GM23248 (cell line): ENCODE measurements around the gene DDA1. TPM values are rescaled to one million over a fixed set of nuclear protein-coding genes. Genes with fewer than 3 reads are reported as not detected.

Experiments
- DNase-seq: peaks from one replicate; pipeline ENCODE4 v3.0.0-alpha.2; 2015
- H2AFZ ChIP-seq: fragments of 200-600 bp; sonication (generic); 2 replicates; pipeline ENCODE4 v1.6.1; 2016; ENCODE audit warnings: antibody characterized with exemption
- H3F3A ChIP-seq: fragments of 200-600 bp; sonication (generic); 2 replicates; pipeline ENCODE4 v1.6.1; 2016; ENCODE audit warnings: mild to moderate bottlenecking, antibody characterized with exemption, mixed run types; ENCODE audit not compliant: insufficient read depth
- H3K27ac ChIP-seq: fragments of 200-600 bp; sonication (generic); 2 replicates; pipeline ENCODE4 v1.5.1; 2016; ENCODE audit warnings: mild to moderate bottlenecking
- H3K27me3 ChIP-seq: fragments of 200-600 bp; sonication (generic); replicated peaks from 2 replicates; pipeline ENCODE4 v1.6.1; 2016; ENCODE audit warnings: mild to moderate bottlenecking; ENCODE audit not compliant: insufficient read depth
- H3K36me3 ChIP-seq: fragments of 200-600 bp; sonication (generic); 2 replicates; pipeline ENCODE4 v1.6.1; 2016; ENCODE audit warnings: low read depth, mild to moderate bottlenecking
- H3K4me1 ChIP-seq: fragments of 200-600 bp; sonication (generic); 2 replicates; pipeline ENCODE4 v1.6.1; 2016; ENCODE audit warnings: mild to moderate bottlenecking; ENCODE audit not compliant: insufficient read depth
- H3K4me2 ChIP-seq: fragments of 200-600 bp; sonication (generic); one replicate; pipeline ENCODE4 v1.6.1; 2016; ENCODE audit warnings: mild to moderate bottlenecking; ENCODE audit not compliant: unreplicated experiment
- H3K4me3 ChIP-seq: fragments of 200-600 bp; sonication (generic); 2 replicates; pipeline ENCODE4 v1.5.1; 2016; ENCODE audit warnings: mild to moderate bottlenecking
- H3K79me2 ChIP-seq: fragments of 200-600 bp; sonication (generic); 2 replicates; pipeline ENCODE4 v1.6.1; 2016; ENCODE audit warnings: mild to moderate bottlenecking; ENCODE audit not compliant: insufficient read depth
- H3K9ac ChIP-seq: fragments of 200-600 bp; sonication (generic); 2 replicates; pipeline ENCODE4 v1.6.1; 2016; ENCODE audit warnings: mild to moderate bottlenecking
- H3K9me2 ChIP-seq: fragments of 200-600 bp; sonication (generic); 2 replicates; pipeline ENCODE4 v1.6.1; 2016; ENCODE audit warnings: mixed run types, mild to moderate bottlenecking, moderate library complexity; ENCODE audit not compliant: insufficient read depth
- H3K9me3 ChIP-seq: fragments of 200-600 bp; sonication (generic); one replicate; pipeline ENCODE4 v1.6.1; 2017; ENCODE audit warnings: low read depth
- H4K20me1 ChIP-seq: fragments of 200-600 bp; sonication (generic); 2 replicates; pipeline ENCODE4 v1.6.0; 2016; ENCODE audit not compliant: insufficient read depth
- EZH2 ChIP-seq: fragments of 200-600 bp; sonication (generic); IDR thresholded peaks from 2 replicates; pipeline ENCODE4 v1.6.1; 2018; ENCODE audit warnings: antibody characterized with exemption, mild to moderate bottlenecking; ENCODE audit not compliant: insufficient read depth, poor library complexity, severe bottlenecking
- EZH2phosphoT487 ChIP-seq: fragments of 200-600 bp; sonication (generic); IDR thresholded peaks from 2 replicates; pipeline ENCODE4 v1.6.1; 2018; ENCODE audit warnings: antibody characterized with exemption, moderate library complexity, mild to moderate bottlenecking, low read depth; ENCODE audit not compliant: insufficient read depth
- WGBS, 2 experiments: methylation state at CpG; one replicate each; pipeline ENCODE4 v1.1.6; 2015 to 2017; ENCODE audit warnings: low lambda C conversion rate in 2 of 2, low coverage in 1 of 2; ENCODE audit errors: missing lambda C conversion rate in 2 of 2; 5-methylcytosine and 5-hydroxymethylcytosine counted together
- in situ Hi-C: fragments of 300-500 bp; cut with MboI; formaldehyde crosslinking; loops from 2 replicates; pipeline ENCODE4 v1.15.0; 2020
- polyA plus RNA-seq: library from polyadenylated mRNA; unstranded; fragments of >200 nt; fragmentation: Nextera tagmentation; extraction: Ambion mirVana; gene quantifications from 2 replicates; pipeline ENCODE4 v1.2.1, GENCODE V29; 2016
- total RNA-seq: library from RNA; depleted of rRNA; stranded (reverse); fragments of >200 nt; shearing (Covaris generic); gene quantifications from 2 replicates; pipeline ENCODE4 v1.2.3, GENCODE V29; 2014

Gene DDA1
- total and polyA plus RNA-seq, 2 experiments from 2014 or later, result 10.9 to 87.8 TPM

DNA sequence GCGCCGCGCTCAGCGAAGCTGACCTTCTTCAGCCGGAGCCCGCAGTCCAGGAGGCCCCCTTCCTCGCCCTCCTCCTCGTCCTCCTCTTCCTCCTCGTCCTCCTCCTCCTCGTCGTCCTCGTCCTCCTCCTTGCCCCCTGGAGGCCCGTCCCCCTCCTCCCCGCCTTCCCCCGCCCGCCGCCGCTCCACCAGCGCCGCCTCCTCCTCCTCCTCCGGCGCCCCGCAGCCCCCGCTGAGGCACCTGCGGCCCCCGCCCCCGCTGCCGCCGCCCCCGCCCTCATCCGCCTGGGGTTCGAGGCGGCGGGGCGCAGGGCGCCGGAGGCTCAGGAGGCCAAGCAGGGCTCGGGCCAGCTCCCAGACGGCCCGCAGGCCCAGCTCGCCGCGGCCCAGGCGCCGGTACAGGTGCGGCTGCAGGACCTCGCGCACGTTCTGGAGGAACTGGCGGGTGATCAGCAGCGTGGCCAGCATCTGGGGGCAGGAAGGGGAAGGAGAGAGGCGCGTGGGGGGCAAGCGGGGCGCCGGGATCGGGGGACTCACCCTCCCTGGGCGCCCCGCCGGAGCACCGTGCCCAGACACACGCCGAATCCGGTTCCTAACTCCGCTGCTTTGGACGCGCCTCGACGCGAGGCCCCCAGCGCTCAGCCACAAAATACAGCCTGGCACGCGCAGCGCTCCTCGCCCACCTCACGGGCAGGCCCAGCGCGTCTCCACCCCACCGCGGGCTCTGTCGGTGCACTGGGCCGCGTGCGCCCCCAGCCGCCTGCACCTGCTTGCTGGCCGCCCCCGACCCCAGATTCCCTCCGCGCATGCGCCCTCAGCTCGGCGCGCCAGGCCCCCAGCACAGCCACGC lies 19.4 kb downstream of the DDA1 start:
- no peak for TF ChIP-seq EZH2
- TF ChIP-seq EZH2phosphoT487, result no peak
- WGBS, 2 experiments, result 90 to 100% methylated on average over 1 to 94 of the region's 94 CpGs
- H4K20me1 ChIP-seq, result no peaks in the 10 kb centered on the region
- no peak overlapping the region for H3K4me3 ChIP-seq
- H3K4me1 ChIP-seq, result no peaks in the 10 kb centered on the region
- no peaks in the 10 kb centered on the region for H3K27me3 ChIP-seq
- H3K79me2 ChIP-seq, result no peaks in the 10 kb centered on the region
- no peak overlapping the region for H3K4me2 ChIP-seq
- no peak overlapping the region for H3K27ac ChIP-seq
- in situ Hi-C loops, result no loop called here
- no peak overlapping the region for H3K9ac ChIP-seq
- no peaks in the 10 kb centered on the region for H3K36me3 ChIP-seq
- 0 out of 2 replicates have a peak, but pooled peaks cover 12% of the 10 kb centered on the region for H3F3A ChIP-seq
- H3K9me2 ChIP-seq, result no peaks in the 10 kb centered on the region
- DNase-seq, result no peak
- no peaks in the 10 kb centered on the region for H3K9me3 ChIP-seq
- no peak overlapping the region for H2AFZ ChIP-seq

DNA sequence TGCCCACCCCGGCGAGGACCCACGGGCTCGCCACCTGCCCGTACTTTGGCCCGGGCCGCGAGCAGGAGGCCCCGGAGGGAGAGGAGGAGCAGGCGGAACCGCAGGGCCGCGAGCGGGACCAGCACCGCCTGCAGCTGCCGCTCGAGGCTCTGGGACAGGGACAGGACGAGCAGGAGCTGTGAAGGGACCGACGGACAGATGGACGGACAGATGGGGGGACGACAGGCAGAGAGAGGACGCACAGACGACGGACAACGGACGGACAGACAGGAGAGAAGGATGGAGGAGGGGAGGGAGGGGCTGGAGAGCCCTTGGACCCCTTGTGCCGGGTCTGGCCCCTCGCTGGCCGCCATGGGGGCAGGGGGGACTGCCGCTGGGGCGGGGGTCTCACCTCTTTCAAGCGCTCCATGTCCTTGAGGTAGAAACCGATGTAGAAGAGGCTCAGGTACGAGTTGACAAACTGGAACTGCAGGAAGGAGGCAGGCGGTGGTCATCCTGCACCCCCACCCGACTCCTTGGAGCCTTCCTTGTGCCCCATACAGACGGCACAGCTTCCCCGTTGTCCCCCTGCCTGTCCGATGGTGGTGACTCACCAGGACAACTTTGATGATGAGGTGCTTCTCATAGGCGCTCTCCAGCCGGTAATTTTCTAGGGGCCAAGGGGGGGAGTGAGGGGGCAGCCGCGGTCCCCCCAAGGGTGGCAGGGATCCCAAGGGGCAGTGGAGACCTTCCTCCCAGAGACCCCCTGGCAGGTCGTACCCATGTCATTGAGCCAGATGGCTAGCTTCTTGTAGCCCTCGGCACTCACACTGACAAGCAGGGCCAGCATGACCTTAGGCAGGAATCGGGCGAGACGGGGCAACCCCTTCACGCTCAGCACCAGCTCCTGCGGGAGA lies 20.3 kb downstream of the DDA1 start:
- 88 to 90% methylated on average over 36 to 51 of the region's 51 CpGs for WGBS, 2 experiments
- H3K9me2 ChIP-seq, result no peaks in the 10 kb centered on the region
- H3K4me2 ChIP-seq, result no peak overlapping the region
- H2AFZ ChIP-seq, result no peak overlapping the region
- no peak overlapping the region for H3K9ac ChIP-seq
- H3K27ac ChIP-seq, result no peak overlapping the region
- H3K4me1 ChIP-seq, result no peaks in the 10 kb centered on the region
- H3K79me2 ChIP-seq, result no peaks in the 10 kb centered on the region
- H3K9me3 ChIP-seq, result no peaks in the 10 kb centered on the region
- H3K36me3 ChIP-seq, result no peaks in the 10 kb centered on the region
- H4K20me1 ChIP-seq, result no peaks in the 10 kb centered on the region
- DNase-seq, result no peak
- TF ChIP-seq EZH2 (no peak), EZH2phosphoT487 (no peak)
- no peaks in the 10 kb centered on the region for H3K27me3 ChIP-seq
- H3K4me3 ChIP-seq, result no peak overlapping the region
- 0 out of 2 replicates have a peak, but pooled peaks cover 12% of the 10 kb centered on the region for H3F3A ChIP-seq
- in situ Hi-C loops, result no loop called here

DNA sequence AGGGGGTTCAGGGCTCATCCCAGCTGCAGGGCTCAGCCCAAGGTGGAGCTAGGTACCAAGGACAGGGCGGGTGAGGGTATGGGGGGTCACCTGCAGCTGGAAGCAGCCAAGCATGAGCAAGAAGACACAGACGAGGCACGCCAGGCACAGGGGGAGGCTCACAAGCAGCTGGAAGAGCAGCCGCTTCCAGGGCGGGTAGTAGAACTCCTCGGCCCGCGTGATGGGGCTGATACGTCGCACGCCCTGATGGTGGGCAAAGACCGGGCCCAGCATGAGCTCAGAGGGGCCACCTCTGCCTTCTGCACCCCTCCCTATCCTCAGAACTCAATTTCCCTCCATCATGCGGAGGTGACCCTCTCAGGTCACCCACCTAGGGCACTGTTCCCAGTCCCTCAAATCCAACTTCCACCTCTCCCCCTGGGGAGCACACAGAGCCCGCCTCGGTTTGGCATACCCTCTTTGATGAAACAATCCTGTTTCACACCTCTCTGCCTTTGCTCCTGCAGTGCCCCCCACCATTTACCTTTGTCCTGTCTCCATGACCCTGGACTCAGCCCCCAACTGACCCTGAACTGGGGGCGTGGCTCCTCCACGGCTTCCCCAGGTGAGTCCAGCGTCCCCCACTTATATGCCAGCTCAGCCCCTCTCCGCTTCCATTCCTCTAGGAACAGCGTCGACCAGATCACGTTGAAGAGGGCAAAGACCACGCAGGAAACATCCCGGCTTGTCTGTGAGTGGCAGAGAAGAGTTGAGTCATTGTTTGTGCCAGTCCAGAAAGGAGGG lies 21.1 kb downstream of the DDA1 start:
- in situ Hi-C loops, result no loop called here
- no peak for DNase-seq

More for the DNA sequence above, 21.1 kb downstream of the DDA1 start:
- no peaks in the 10 kb centered on the region for H3K9me3 ChIP-seq
- H3K36me3 ChIP-seq, result no peaks in the 10 kb centered on the region
- no peak for TF ChIP-seq EZH2
- TF ChIP-seq EZH2phosphoT487, result no peak
- peaks cover 6% of the 10 kb centered on the region; the same call in 1 of the 2 replicates for H3K4me1 ChIP-seq
- no peaks in the 10 kb centered on the region for H3K79me2 ChIP-seq
- H3K4me2 ChIP-seq, result no peak overlapping the region
- H3K27me3 ChIP-seq, result no peaks in the 10 kb centered on the region
- no peak overlapping the region for H3K4me3 ChIP-seq
- 0 out of 2 replicates have a peak, but pooled peaks cover 17% of the 10 kb centered on the region for H3F3A ChIP-seq
- H2AFZ ChIP-seq, result no peak overlapping the region
- no peak overlapping the region for H3K9ac ChIP-seq
- WGBS, 2 experiments, result 95% methylated on average over 24 of the region's 24 CpGs
- H3K27ac ChIP-seq, result no peak overlapping the region
- H3K9me2 ChIP-seq, result no peaks in the 10 kb centered on the region
- H4K20me1 ChIP-seq, result no peaks in the 10 kb centered on the region
